Measurements from ENCODE around the gene ATF4. TPM values are rescaled to one million over a fixed set of nuclear protein-coding genes. Genes with fewer than 3 reads are reported as not detected.

ATF4 gene
- total and polyA plus RNA-seq, 4 donors = 179 to 882 (median 410) TPM

DNA sequence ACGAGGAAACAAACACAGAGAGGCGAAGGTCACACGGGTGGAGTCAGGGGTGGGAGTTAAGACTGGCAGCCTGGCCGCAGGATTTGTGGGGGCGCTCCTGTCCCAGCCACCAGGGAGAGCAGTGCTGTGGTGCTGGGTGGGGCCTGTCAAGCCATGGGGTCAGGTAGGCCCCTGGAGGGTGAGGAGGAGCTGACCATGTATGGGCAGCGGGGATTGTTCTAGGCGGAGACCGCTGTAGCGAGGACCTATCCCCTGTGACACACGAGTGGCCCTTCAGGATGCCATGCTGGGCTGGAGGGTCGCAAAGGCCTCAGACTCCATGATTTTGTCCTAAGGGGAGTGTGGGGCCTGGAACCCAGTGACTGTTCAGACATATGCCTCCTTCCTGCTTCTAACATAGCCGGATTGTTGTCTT is 13.7 kb downstream of the ATF4 start:
- Histone ChIP-seq H3K27ac (ENCODE audit: low read depth in 1 of 2, low read length in 1 of 2) (no peak overlapping the region), H3K9ac (ENCODE audit: insufficient read depth in 1 of 2, low read length in 2 of 2) (no peak overlapping the region), H3K9me3 (ENCODE audit: control insufficient read depth in 4 of 4, insufficient read depth in 3 of 4, low read length in 3 of 4) (no peaks in the 10 kb centered on the region), H3K36me3 (ENCODE audit: control insufficient read depth in 4 of 4, insufficient read depth in 4 of 4, low read length in 4 of 4) (peaks cover 0 to 14% (median 11%) of the 10 kb centered on the region in 4 donors), H3K4me1 (ENCODE audit: control insufficient read depth in 5 of 5, insufficient read depth in 5 of 5, low read length in 5 of 5) (peaks cover 6 to 31% (median 11%) of the 10 kb centered on the region in 5 donors), H3K4me3 (no peak overlapping the region), H3K27me3 (ENCODE audit: control insufficient read depth in 3 of 3, insufficient read depth in 3 of 3, low read length in 2 of 3) (no peaks in the 10 kb centered on the region)
- TF ChIP-seq, protein P1, sequence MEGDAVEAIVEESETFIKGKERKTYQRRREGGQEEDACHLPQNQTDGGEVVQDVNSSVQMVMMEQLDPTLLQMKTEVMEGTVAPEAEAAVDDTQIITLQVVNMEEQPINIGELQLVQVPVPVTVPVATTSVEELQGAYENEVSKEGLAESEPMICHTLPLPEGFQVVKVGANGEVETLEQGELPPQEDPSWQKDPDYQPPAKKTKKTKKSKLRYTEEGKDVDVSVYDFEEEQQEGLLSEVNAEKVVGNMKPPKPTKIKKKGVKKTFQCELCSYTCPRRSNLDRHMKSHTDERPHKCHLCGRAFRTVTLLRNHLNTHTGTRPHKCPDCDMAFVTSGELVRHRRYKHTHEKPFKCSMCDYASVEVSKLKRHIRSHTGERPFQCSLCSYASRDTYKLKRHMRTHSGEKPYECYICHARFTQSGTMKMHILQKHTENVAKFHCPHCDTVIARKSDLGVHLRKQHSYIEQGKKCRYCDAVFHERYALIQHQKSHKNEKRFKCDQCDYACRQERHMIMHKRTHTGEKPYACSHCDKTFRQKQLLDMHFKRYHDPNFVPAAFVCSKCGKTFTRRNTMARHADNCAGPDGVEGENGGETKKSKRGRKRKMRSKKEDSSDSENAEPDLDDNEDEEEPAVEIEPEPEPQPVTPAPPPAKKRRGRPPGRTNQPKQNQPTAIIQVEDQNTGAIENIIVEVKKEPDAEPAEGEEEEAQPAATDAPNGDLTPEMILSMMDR (IDR thresholded peaks at IDR 0.05; ENCODE audit: control extremely low read depth, extremely low read depth) = no peak
- WGBS, 2 donors = 81 to 91% methylated on average over 12 of the region's 12 CpGs
- ATAC-seq (ENCODE audit: insufficient read depth, low FRiP score) = no peak
- DNase-seq = no peak

DNA sequence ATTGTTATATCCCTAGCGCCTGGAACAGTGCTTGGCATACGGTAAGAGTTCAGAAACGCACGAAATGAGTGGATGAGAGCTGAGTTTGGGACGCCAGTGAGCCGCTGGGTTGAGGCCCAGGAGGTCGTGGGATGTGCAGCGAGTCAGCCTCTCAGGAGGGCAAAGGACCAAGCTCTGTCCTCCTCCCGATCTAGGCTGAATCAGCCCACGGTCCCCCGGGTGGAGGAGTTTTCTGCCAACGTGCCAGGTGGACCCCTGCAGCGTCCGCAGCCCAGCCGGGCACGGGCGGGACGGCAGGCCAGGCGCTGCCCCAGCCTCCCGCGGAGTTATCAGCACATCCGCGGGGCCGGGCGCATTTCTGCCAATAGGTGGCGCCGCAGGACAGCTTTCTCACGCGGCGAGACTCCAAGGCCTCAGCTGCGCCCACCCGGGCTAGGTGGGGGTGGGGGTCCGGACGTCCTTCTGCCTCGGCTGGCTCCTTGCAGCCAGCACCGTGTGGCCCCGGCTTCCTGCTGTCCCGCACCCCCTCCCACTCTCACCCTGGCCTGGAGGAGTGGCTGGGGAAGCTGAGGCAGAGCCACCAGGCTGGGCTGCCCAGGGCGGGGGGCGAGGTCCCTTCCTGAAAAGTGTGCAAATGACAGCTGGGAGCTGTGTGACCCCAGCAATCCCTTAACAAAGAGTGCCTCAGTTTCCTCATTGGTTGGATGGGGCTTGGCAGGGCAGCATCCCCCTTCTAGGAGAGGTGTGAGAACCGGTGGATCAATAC is 14.4 kb downstream of the ATF4 start:
- H3K9ac ChIP-seq (ENCODE audit: insufficient read depth in 1 of 2, low read length in 2 of 2) = no peak overlapping the region
- ATAC-seq (ENCODE audit: insufficient read depth, low FRiP score) (no peak), DNase-seq (peak; percentile 88 to 91 (median 88))
- no peak overlapping the region for H3K27ac ChIP-seq (ENCODE audit: low read depth in 1 of 2, low read length in 1 of 2)
- no peak overlapping the region for H3K4me3 ChIP-seq
- WGBS, 2 donors = 9 to 16% methylated on average over 41 of the region's 41 CpGs
- peaks cover 0 to 13% (median 9%) of the 10 kb centered on the region in 4 donors for H3K36me3 ChIP-seq (ENCODE audit: control insufficient read depth in 4 of 4, insufficient read depth in 4 of 4, low read length in 4 of 4)
- H3K9me3 ChIP-seq (ENCODE audit: control insufficient read depth in 4 of 4, insufficient read depth in 3 of 4, low read length in 3 of 4) = no peaks in the 10 kb centered on the region
- TF ChIP-seq, protein P1 (IDR thresholded peaks at IDR 0.05; ENCODE audit: control extremely low read depth, extremely low read depth) = peak; percentile 89
- H3K4me1 ChIP-seq (ENCODE audit: control insufficient read depth in 5 of 5, insufficient read depth in 5 of 5, low read length in 5 of 5) = peaks cover 5 to 24% (median 6%) of the 10 kb centered on the region in 5 donors
- no peaks in the 10 kb centered on the region for H3K27me3 ChIP-seq (ENCODE audit: control insufficient read depth in 3 of 3, insufficient read depth in 3 of 3, low read length in 2 of 3)

- ATAC-seq (ENCODE audit: insufficient read depth, low FRiP score) (no peak), DNase-seq (no peak)
- Histone ChIP-seq H3K36me3 (ENCODE audit: control insufficient read depth in 4 of 4, insufficient read depth in 4 of 4, low read length in 4 of 4) (peaks cover 0 to 11% (median 7%) of the 10 kb centered on the region in 4 donors), H3K9me3 (ENCODE audit: control insufficient read depth in 4 of 4, insufficient read depth in 3 of 4, low read length in 3 of 4) (no peaks in the 10 kb centered on the region), H3K4me1 (ENCODE audit: control insufficient read depth in 5 of 5, insufficient read depth in 5 of 5, low read length in 5 of 5) (peaks cover 3 to 21% (median 6%) of the 10 kb centered on the region in 5 donors), H3K27me3 (ENCODE audit: control insufficient read depth in 3 of 3, insufficient read depth in 3 of 3, low read length in 2 of 3) (no peaks in the 10 kb centered on the region), H3K9ac (ENCODE audit: insufficient read depth in 1 of 2, low read length in 2 of 2) (no peak overlapping the region), H3K27ac (ENCODE audit: low read depth in 1 of 2, low read length in 1 of 2) (no peak overlapping the region), H3K4me3 (no peak overlapping the region)
- TF ChIP-seq, protein P1 (IDR thresholded peaks at IDR 0.05; ENCODE audit: control extremely low read depth, extremely low read depth) = no peak
- WGBS, 2 donors = 44 to 54% methylated on average over 11 to 13 of the region's 13 CpGs
Measured at GRCh38 chr22:39535357-39535725, 15.0 kb downstream of the ATF4 start.

Data from lung (tissue), 12 donors.